H1 (cell line): Measurements from ENCODE around the gene SEMA4D. TPM values are rescaled to one million over a fixed set of nuclear protein-coding genes. Genes with fewer than 3 reads are reported as not detected.

Experiments
- BACH1 ChIP-seq: IDR thresholded peaks from 2 replicates; pipeline ENCODE4 v1.6.1; 2012; ENCODE audit warnings: low read length, improper control_type of control experiment
- CBX5 ChIP-seq: fragments of 300-800, 300-1000 bp; sonication (generic); IDR thresholded peaks from 2 replicates; pipeline ENCODE4 v1.7.1; 2016; ENCODE audit warnings: antibody characterized with exemption, low read length, low read depth
- CHD7 ChIP-seq: fragments of 300-600 bp; sonication (generic); IDR thresholded peaks from 2 replicates; pipeline ENCODE4 v1.7.1; 2012; ENCODE audit warnings: low read length, moderate library complexity, mild to moderate bottlenecking, inconsistent platforms; ENCODE audit not compliant: insufficient replicate concordance
- FOSL1 ChIP-seq: IDR thresholded peaks from 2 replicates; pipeline ENCODE4 v1.6.1; 2011; ENCODE audit warnings: mild to moderate bottlenecking, low read depth, low read length, moderate library complexity; ENCODE audit not compliant: insufficient read depth
- GTF2F1 ChIP-seq: IDR thresholded peaks from 2 replicates; pipeline ENCODE4 v1.6.1; 2012; ENCODE audit warnings: low read depth, low read length, improper control_type of control experiment, borderline replicate concordance
- KDM1A ChIP-seq: fragments of 200-600, 300-600 bp; sonication (generic); IDR thresholded peaks from 2 replicates; pipeline ENCODE4 v1.7.1; 2016; ENCODE audit warnings: mild to moderate bottlenecking, low read length, borderline replicate concordance
- KDM4A ChIP-seq: IDR thresholded peaks from one replicate; pipeline ENCODE4 v1.7.1; 2012; ENCODE audit warnings: low read depth, mild to moderate bottlenecking, moderate library complexity, low read length, inconsistent platforms; ENCODE audit not compliant: severe bottlenecking
- RFX5 ChIP-seq: IDR thresholded peaks from 2 replicates; pipeline ENCODE4 v1.6.1; 2011; ENCODE audit warnings: low read depth, low read length, improper control_type of control experiment, borderline replicate concordance
- SP1 ChIP-seq: IDR thresholded peaks from 2 replicates; pipeline ENCODE4 v1.6.1; 2011; ENCODE audit warnings: low read depth, low read length
- TCF12 ChIP-seq: IDR thresholded peaks from 2 replicates; pipeline ENCODE4 v1.6.1; 2011; ENCODE audit warnings: low read depth, mild to moderate bottlenecking, low read length
- TEAD4 ChIP-seq: IDR thresholded peaks from 2 replicates; pipeline ENCODE4 v1.6.1; 2012; ENCODE audit warnings: low read depth, low read length, inconsistent platforms, mixed read lengths
- polyA plus RNA-seq, 7 experiments: library from polyadenylated mRNA; depleted of rRNA in 3 of 7; stranded (reverse) in 5 of 7; unstranded in 2 of 7; fragments of >200 nt in 5 of 7; fragments of 200-250 nt in 2 of 7; gene quantifications; 1 replicate in 5 of 7; 2 replicates in 1 of 7; 4 replicates in 1 of 7; pipeline versions ENCODE4 v1.2.1 to v1.2.3, GENCODE V29; 2011 to 2013; ENCODE audit warnings: missing spikeins in 2 of 7, mixed read lengths in 2 of 7
- total RNA-seq: library from RNA; stranded (reverse); fragmentation: NEBNext Ultra II Directional; extraction: Animal tissue kit (Norgen Biotek cat#: 25700); gene quantifications from 2 replicates; pipeline ENCODE4 v1.2.1, GENCODE V29; 2021

The SEMA4D gene
- total and polyA plus RNA-seq, 2 of the 8 experiments (the other 6 are each of a cell fraction or from before 2014, with no cell fraction given), result 21.0 to 70.4 TPM

GRCh38 chr9:89442981-89443814, 54.7 kb downstream of the SEMA4D start (continued):
- TF ChIP-seq CHD7, result no peak
- no peak for TF ChIP-seq RFX5
- no peak for TF ChIP-seq KDM1A
- no peak for TF ChIP-seq CBX5
- no peak for TF ChIP-seq SP1
- no peak for TF ChIP-seq TEAD4
- no peak for TF ChIP-seq GTF2F1
- TF ChIP-seq KDM4A, result no peak
- TF ChIP-seq FOSL1, result no peak
- no peak for TF ChIP-seq BACH1
- no peak for TF ChIP-seq TCF12
